HG03442 (cell line): ENCODE measurements around the gene MRPS23.

Experiments used
- ATAC-seq: cut with Tn5 transposase; IDR thresholded peaks from one replicate; pipeline ENCODE4 v1.9.1; 2021; ENCODE audit warnings: mild to moderate bottlenecking, moderate library complexity; ENCODE audit not compliant: unreplicated experiment

MRPS23 gene

DNA sequence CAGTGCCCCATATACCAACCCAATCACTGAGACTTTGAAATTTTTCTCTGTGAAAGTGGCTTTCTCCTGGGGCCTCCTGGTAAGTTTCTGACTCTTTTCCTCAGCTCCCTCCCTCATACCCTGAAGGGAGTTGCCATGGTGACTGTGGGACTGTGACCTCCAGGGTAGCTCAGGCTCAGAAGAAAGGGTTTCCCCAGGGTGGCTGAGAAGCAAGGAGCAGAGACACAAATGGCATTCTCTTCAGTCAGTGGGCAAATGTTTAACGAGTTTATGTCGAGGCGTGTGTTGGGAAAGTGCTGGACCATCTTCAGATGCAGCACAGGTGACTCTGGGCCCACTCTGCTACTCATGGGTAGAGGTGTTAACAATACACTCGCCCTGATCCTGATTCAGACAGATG lies 46.8 kb downstream of the MRPS23 start:
- no peak for ATAC-seq

- ATAC-seq = no peak
Observed at GRCh38 chr17:57801044-57801711, 48.7 kb downstream of the MRPS23 start.

- ATAC-seq = no peak
Observed at GRCh38 chr17:57794841-57795240, 55.0 kb downstream of the MRPS23 start.

DNA sequence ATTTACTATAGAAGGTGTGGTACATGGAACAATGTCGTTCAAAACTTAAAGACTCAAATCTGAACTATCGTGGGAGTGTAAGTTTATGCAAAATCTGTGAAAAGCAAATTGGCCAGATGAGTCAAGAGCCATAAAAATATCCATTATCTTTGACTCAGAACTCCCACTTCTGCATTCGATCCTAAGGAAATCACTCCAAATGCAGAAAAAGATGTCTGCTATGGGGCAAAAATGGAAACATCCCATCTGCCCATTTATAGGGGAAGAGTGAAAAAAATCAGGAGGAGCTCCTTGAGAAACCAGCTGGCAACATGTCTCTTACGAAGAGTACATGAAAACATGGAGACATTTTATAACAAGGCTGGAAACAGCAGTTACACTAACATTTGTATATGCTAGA lies 61.1 kb downstream of the MRPS23 start:
- no peak for ATAC-seq

DNA sequence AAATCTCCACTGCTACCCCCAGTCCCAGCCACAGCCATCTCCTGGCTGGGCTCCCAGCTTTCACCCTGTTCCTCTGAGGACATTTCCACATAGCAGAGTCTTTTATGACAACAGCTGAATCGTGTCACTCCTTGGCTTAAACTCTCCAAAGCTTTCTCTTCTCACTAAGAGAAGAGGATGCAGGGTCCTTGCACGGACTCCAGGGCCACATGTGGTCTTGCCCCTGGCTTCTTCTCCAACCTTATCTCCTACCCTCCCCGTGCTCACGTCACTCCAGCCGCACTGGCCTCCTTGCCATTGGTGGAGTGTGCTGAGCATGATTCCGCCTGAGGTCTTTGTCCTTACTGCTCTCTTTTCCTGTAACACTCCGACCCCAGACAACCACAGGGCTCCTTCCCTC lies 64.8 kb downstream of the MRPS23 start:
- no peak for ATAC-seq
